K562 (cell line): Measurements from ENCODE around the gene IRAG1. TPM values are rescaled to one million over a fixed set of nuclear protein-coding genes. Genes with fewer than 3 reads are reported as not detected.
A peak's percentile ranks its signal among the peaks of the same experiment; 100 is the strongest.

Source experiments
- ATAC-seq: fragments of 200-7000 bp; cut with Tn5 transposase; 3 replicates; pipeline ENCODE4 v1.9.1; 2020; ENCODE audit warnings: moderate library complexity
- BruUV-seq: library from RNA; stranded (reverse); fragments of 400-500 nt; replicated peaks from 2 replicates; lab custom pipeline; 2021; lab: Mats Ljungman, UMichigan
- CTCF ChIA-PET: fragments of 300-600 bp; formaldehyde crosslinking; extraction: SDS; loops from one replicate; lab custom pipeline; 2021; ENCODE audit warnings: low intra/inter-chr PET ratio; lab: Yijun Ruan, JAX
- POLR2A ChIA-PET: fragments of 300-600, 350-650 bp; sonication (Branson Sonifier 250); formaldehyde crosslinking; extraction: SDS; loops from one replicate; lab custom pipeline; 2021; ENCODE audit warnings: antibody characterized with exemption, inconsistent platforms; lab: Yijun Ruan, JAX
- DNase-seq, 4 experiments: peaks; one replicate each; pipeline versions ENCODE4 v3.0.0 to v3.0.0-alpha.2; 2011 to 2018; ENCODE audit warnings: low spot score in 3 of 4, mixed read lengths in 3 of 4; ENCODE audit errors: extremely low read depth in 1 of 4
- FAIRE-seq: peaks from 2 replicates; lab custom pipeline; 2011; peaks lifted over from hg19 to GRCh38; lab: Jason Lieb, UNC
- H2AFZ ChIP-seq: 2 replicates; pipeline ENCODE4 v1.6.0; 2011; ENCODE audit warnings: low read depth, low read length, control low read depth, inconsistent platforms
- H3K27ac ChIP-seq: fragments of 200-600 bp; 3 replicates; pipeline ENCODE4 v1.8.0; 2011; ENCODE audit warnings: low read depth, mild to moderate bottlenecking, control low read depth, inconsistent platforms, low read length, moderate library complexity, mixed read lengths; ENCODE audit errors: extremely low read depth
- H3K27me3 ChIP-seq, 2 experiments: fragments of 300-600 bp in 1 of 2; 2 replicates in 1 of 2; 3 replicates in 1 of 2; pipeline versions ENCODE4 v1.6.0 to v1.8.0; 2011; ENCODE audit warnings: inconsistent platforms in 2 of 2, low read length in 2 of 2, mild to moderate bottlenecking in 1 of 2, mixed read lengths in 1 of 2, moderate library complexity in 1 of 2; ENCODE audit not compliant: control insufficient read depth in 2 of 2, insufficient read depth in 2 of 2
- H3K36me3 ChIP-seq: fragments of 300-600 bp; 3 replicates; pipeline ENCODE4 v1.8.0; 2011; ENCODE audit warnings: mild to moderate bottlenecking, low read length, inconsistent platforms; ENCODE audit not compliant: control insufficient read depth, insufficient read depth
- H3K4me1 ChIP-seq, 2 experiments: fragments of 200-600 bp in 1 of 2; replicated peaks in 1 of 2; 2 replicates in 1 of 2; 3 replicates in 1 of 2; pipeline versions ENCODE4 v1.5.1 to v1.8.0; 2011; ENCODE audit warnings: inconsistent platforms in 2 of 2, low read length in 2 of 2, mild to moderate bottlenecking in 1 of 2, mixed read lengths in 1 of 2, moderate library complexity in 1 of 2; ENCODE audit not compliant: control insufficient read depth in 2 of 2, insufficient read depth in 2 of 2
- H3K4me2 ChIP-seq: 2 replicates; pipeline ENCODE4 v1.6.1; 2011; ENCODE audit warnings: low read length, control low read depth, inconsistent platforms, mixed read lengths; ENCODE audit not compliant: insufficient read depth
- H3K4me3 ChIP-seq: fragments of 200-600 bp; sonication (generic), shearing (Covaris generic); 2 replicates; pipeline ENCODE4 v1.5.1; 2016; ENCODE audit warnings: control low read depth, inconsistent platforms
- H3K79me2 ChIP-seq: fragments of 200-600 bp; 3 replicates; pipeline ENCODE4 v1.8.0; 2011; ENCODE audit warnings: low read length, inconsistent platforms; ENCODE audit not compliant: control insufficient read depth, insufficient read depth
- H3K9ac ChIP-seq, 2 experiments: 2 replicates each; pipeline versions ENCODE4 v1.6.0 to v1.6.1; 2011; ENCODE audit warnings: low read depth in 2 of 2, low read length in 2 of 2, control low read depth in 1 of 2, inconsistent platforms in 1 of 2, mild to moderate bottlenecking in 1 of 2, mixed read lengths in 1 of 2; ENCODE audit not compliant: insufficient read depth in 1 of 2
- H3K9me1 ChIP-seq: one replicate; pipeline ENCODE4 v1.6.0; 2011; ENCODE audit warnings: inconsistent platforms, mild to moderate bottlenecking, low read length, moderate library complexity; ENCODE audit not compliant: control insufficient read depth, insufficient read depth
- H3K9me3 ChIP-seq: replicated peaks from 2 replicates; pipeline ENCODE4 v1.5.1; 2011; ENCODE audit warnings: low read depth, low read length, inconsistent platforms; ENCODE audit not compliant: control insufficient read depth, insufficient read depth
- H4K20me1 ChIP-seq: replicated peaks from 2 replicates; pipeline ENCODE4 v1.6.1; 2011; ENCODE audit warnings: low read length, inconsistent platforms, mixed read lengths; ENCODE audit not compliant: control insufficient read depth, insufficient read depth
- BCOR ChIP-seq: fragments of 450-650 bp; IDR thresholded peaks from 2 replicates; pipeline ENCODE4 v1.6.1; 2016
- CHD4 ChIP-seq: fragments of 200-600 bp; sonication (generic); IDR thresholded peaks from 3 replicates; pipeline ENCODE4 v1.6.1; 2012; ENCODE audit warnings: low read depth, mild to moderate bottlenecking, mixed read lengths, low read length, inconsistent platforms; ENCODE audit not compliant: insufficient read depth, insufficient replicate concordance, poor library complexity, severe bottlenecking
- E4F1 ChIP-seq: fragments of 250-450 bp; sonication (Bioruptor Pico); IDR thresholded peaks from 2 replicates; pipeline ENCODE4 v1.5.0; 2021; ENCODE audit warnings: mild to moderate bottlenecking, borderline replicate concordance
- FOXM1 ChIP-seq, 2 experiments: fragments of 450-650 bp in 1 of 2; sonication (generic) in 1 of 2; formaldehyde crosslinking in 1 of 2; IDR thresholded peaks; 2 replicates each; pipeline versions ENCODE4 v1.6.1 to v1.9.0; 2017 to 2022; ENCODE audit warnings: low read depth in 2 of 2, mild to moderate bottlenecking in 2 of 2, missing genetic modification reagents in 1 of 2, moderate library complexity in 1 of 2
- HDAC2 ChIP-seq: fragments of 450-650 bp; IDR thresholded peaks from 2 replicates; pipeline ENCODE4 v1.6.1; 2016; ENCODE audit warnings: mild to moderate bottlenecking
- KDM1A ChIP-seq, 2 experiments: fragments of 450-650 bp; IDR thresholded peaks; 2 replicates each; pipeline ENCODE4 v1.6.1; 2016; ENCODE audit warnings: mild to moderate bottlenecking in 2 of 2
- RBM25 ChIP-seq: fragments of 200-400 bp; formaldehyde crosslinking; IDR thresholded peaks from 2 replicates; pipeline ENCODE4 v1.6.1; 2018; ENCODE audit warnings: low read length, low read depth, moderate library complexity; ENCODE audit not compliant: severe bottlenecking
- RCOR1 ChIP-seq, 2 experiments: IDR thresholded peaks; 2 replicates each; pipeline ENCODE4 v1.6.1; 2012; ENCODE audit warnings: low read depth in 2 of 2, low read length in 2 of 2, borderline replicate concordance in 1 of 2, improper control_type of control experiment in 1 of 2
- SMARCA5 ChIP-seq: fragments of 450-650 bp; IDR thresholded peaks from 2 replicates; pipeline ENCODE4 v1.6.1; 2016
- WGBS: fragments of 100-300 bp; shearing (Covaris generic); methylation state at CpG from one replicate; pipeline ENCODE4 v1.1.6; 2016; ENCODE audit warnings: low coverage, mixed read lengths; ENCODE audit not compliant: insufficient coverage; ENCODE audit errors: missing lambda C conversion rate; 5-methylcytosine and 5-hydroxymethylcytosine counted together
- in situ Hi-C: fragments of 300-500 bp; cut with MboI; formaldehyde crosslinking; loops from 4 replicates; pipeline ENCODE4 v1.15.0; 2018; ENCODE audit warnings: inconsistent platforms, mixed read lengths
- intact Hi-C: fragments of 100-400 bp; cut with micrococcal nuclease; formaldehyde crosslinking; loops from 2 replicates; pipeline ENCODE4 v1.14.2; 2022
- polyA plus RNA-seq, 8 experiments: library from polyadenylated mRNA; depleted of rRNA in 4 of 8; stranded (reverse) in 5 of 8; unstranded in 3 of 8; fragments of >200 nt; fragmentation: Nextera tagmentation in 2 of 8; fragmentation: Illumina TruSeq in 1 of 8; extraction: Ambion mirVana in 2 of 8; extraction: Trizol in 1 of 8; gene quantifications; 2 replicates each; pipeline versions ENCODE4 v1.2.1 to v1.2.3, GENCODE V29; 2011 to 2014; ENCODE audit warnings: inconsistent platforms in 1 of 8, missing spikeins in 1 of 8
- total RNA-seq, 7 experiments: library from RNA; depleted of rRNA in 6 of 7; stranded (reverse); fragments of >200 nt in 6 of 7; fragmentation: Illumina TruSeq in 2 of 7; extraction: Trizol in 2 of 7; gene quantifications; 2 replicates each; pipeline versions ENCODE4 v1.2.1 to v1.2.3, GENCODE V29; 2011 to 2021; ENCODE audit warnings: low replicate concordance in 1 of 7

The IRAG1 gene
- total and polyA plus RNA-seq, 9 of the 15 experiments (the other 6 are each of a cell fraction or from before 2014, with no cell fraction given) = 0.01 to 0.22 (median 0.09) TPM; not detected in 1

- in situ Hi-C loops (loop anchor here (10.0 kb wide), 1 partner anchor 251 kb away; no protein-coding TSS in a partner anchor), intact Hi-C loops (loop anchor here (2.0 kb wide), 1 partner anchor 141 kb away; no protein-coding TSS in a partner anchor)
- Histone ChIP-seq H2AFZ (no peak overlapping the region), H3K79me2 (no peaks in the 10 kb centered on the region), H3K9me1 (no peaks in the 10 kb centered on the region), H3K9me3 (no peaks in the 10 kb centered on the region), H3K27ac (no peak overlapping the region), H3K9ac (0 out of 4 replicates have a peak overlapping the region, but pooled peaks of 1 of the 2 experiments have one; percentile 21), H3K4me2 (no peak overlapping the region), H3K4me1 (peaks cover 36 to 52% of the 10 kb centered on the region in 2 experiments), H3K4me3 (no peak overlapping the region), H3K36me3 (no peaks in the 10 kb centered on the region), H3K27me3 (no peaks in the 10 kb centered on the region), H4K20me1 (no peaks in the 10 kb centered on the region)
- DNase-seq = no peak
- 79% methylated on average over 6 of the region's 6 CpGs for WGBS
- no peak for FAIRE-seq
- no peak for ATAC-seq
- TF ChIP-seq RCOR1 (IDR thresholded peaks at IDR 0.05; ENCODE audit: borderline replicate concordance in 1 of 2, low read depth in 2 of 2, low read length in 2 of 2) (peak in 1 of 2 experiments; percentile 41; a peak in 1 of 4 replicates), CHD4 (peak; percentile 84), FOXM1 (IDR thresholded peaks at IDR 0.05; ENCODE audit: low read depth) (no peak), FOXM1 (CRISPR knock-in tag; IDR thresholded peaks at IDR 0.05; ENCODE audit: low read depth) (no peak), KDM1A (IDR thresholded peaks at IDR 0.05) (peak; percentile 58 to 81), E4F1 (CRISPR knock-in tag) (no peak), SMARCA5 (peak; percentile 73), BCOR (peak; percentile 90), HDAC2 (peak; percentile 64), RBM25 (peak; percentile 93)
- ChIA-PET POLR2A (interaction anchor here (1.3 to 1.4 kb wide), 2 partner anchors 11 to 12 kb away, joined by 3 to 4 read pairs; no protein-coding TSS in a partner anchor), CTCF (no interaction called here)
- no TSS peak for BruUV-seq
Measured at GRCh38 chr11:10655943-10656576, 37.5 kb downstream of the IRAG1 start.
